Ascending aorta (tissue), 2 donors: ENCODE results near the gene HS3ST3B1. TPM values are rescaled to one million over a fixed set of nuclear protein-coding genes. Genes with fewer than 3 reads are reported as not detected.

Source experiments
- DNase-seq, 2 donors: peaks; one replicate each; pipeline ENCODE4 v3.0.0-alpha.2; 2019; ENCODE audit warnings: low spot score in 2 of 2
- H3K27ac ChIP-seq, 2 donors: fragments of 200-600 bp; sonication (generic); one replicate each; pipeline ENCODE4 v1.5.1; 2016 to 2017; ENCODE audit warnings: mild to moderate bottlenecking in 1 of 2
- H3K27me3 ChIP-seq: fragments of 200-600 bp; sonication (generic); one replicate; pipeline ENCODE4 v1.5.1; 2017
- H3K36me3 ChIP-seq, 2 donors: fragments of 200-600 bp; sonication (generic); one replicate each; pipeline ENCODE4 v1.5.1; 2016
- H3K4me1 ChIP-seq, 2 donors: fragments of 200-600 bp; sonication (generic); one replicate each; pipeline ENCODE4 v1.5.1; 2016 to 2017; ENCODE audit warnings: mild to moderate bottlenecking in 1 of 2
- H3K4me3 ChIP-seq, 2 donors: fragments of 200-600 bp; sonication (generic); one replicate each; pipeline ENCODE4 v1.5.1; 2016 to 2017; ENCODE audit warnings: mild to moderate bottlenecking in 1 of 2
- H3K9me3 ChIP-seq, 2 donors: fragments of 200-600 bp; sonication (generic); one replicate each; pipeline ENCODE4 v1.5.1; 2016
- intact Hi-C: fragments of 100-400 bp; cut with DNase I; formaldehyde crosslinking; loops from one replicate; pipeline ENCODE4 v1.15.1; 2023
- total RNA-seq: library from RNA; depleted of rRNA; stranded (reverse); fragments of >200 nt; gene quantifications from one replicate; pipeline ENCODE4 v1.1.0, GENCODE V29; 2016
- TF ChIP-seq, protein P1 (sequence below), 3 experiments: fragments of 200-600 bp in 2 of 3; fragments of 450-650 bp in 1 of 3; sonication (generic) in 2 of 3; IDR thresholded peaks; one replicate each; pipeline ENCODE4 v1.5.1; 2016 to 2019; ENCODE audit warnings: antibody characterized with exemption in 3 of 3, mild to moderate bottlenecking in 1 of 3, moderate library complexity in 1 of 3

HS3ST3B1 gene
- total RNA-seq, 1 donor from 2014 or later, result 14.6 TPM

DNA sequence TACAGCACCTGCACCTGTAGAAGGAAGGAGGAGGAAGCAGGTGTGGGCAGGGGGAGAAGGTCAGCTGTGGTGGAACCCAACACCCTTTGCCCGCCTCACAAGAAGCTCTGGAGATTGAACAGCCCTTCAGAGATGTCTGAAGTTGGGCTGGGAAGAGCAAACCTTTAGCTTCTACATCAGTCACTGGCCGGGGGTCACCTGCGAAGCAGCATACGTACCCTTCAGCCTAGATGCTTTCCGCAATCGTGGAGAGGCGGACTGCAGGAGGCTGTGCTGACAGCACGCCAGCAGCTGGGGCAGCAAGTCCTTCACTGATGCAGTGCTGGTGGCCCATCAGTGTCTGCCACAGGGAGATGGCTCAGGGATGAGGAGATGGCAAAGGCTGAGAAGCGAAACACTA lies 5.2 kb upstream of the HS3ST3B1 start:
- H3K36me3 ChIP-seq, result no peaks in the 10 kb centered on the region
- TF ChIP-seq, protein P1, sequence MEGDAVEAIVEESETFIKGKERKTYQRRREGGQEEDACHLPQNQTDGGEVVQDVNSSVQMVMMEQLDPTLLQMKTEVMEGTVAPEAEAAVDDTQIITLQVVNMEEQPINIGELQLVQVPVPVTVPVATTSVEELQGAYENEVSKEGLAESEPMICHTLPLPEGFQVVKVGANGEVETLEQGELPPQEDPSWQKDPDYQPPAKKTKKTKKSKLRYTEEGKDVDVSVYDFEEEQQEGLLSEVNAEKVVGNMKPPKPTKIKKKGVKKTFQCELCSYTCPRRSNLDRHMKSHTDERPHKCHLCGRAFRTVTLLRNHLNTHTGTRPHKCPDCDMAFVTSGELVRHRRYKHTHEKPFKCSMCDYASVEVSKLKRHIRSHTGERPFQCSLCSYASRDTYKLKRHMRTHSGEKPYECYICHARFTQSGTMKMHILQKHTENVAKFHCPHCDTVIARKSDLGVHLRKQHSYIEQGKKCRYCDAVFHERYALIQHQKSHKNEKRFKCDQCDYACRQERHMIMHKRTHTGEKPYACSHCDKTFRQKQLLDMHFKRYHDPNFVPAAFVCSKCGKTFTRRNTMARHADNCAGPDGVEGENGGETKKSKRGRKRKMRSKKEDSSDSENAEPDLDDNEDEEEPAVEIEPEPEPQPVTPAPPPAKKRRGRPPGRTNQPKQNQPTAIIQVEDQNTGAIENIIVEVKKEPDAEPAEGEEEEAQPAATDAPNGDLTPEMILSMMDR (IDR thresholded peaks at IDR 0.05), result no peak
- no peak for DNase-seq
- H3K27ac ChIP-seq, result no peak overlapping the region
- no peaks in the 10 kb centered on the region for H3K9me3 ChIP-seq
- H3K4me3 ChIP-seq, result no peak overlapping the region
- peaks cover 3 to 9% of the 10 kb centered on the region in 2 donors for H3K4me1 ChIP-seq
- H3K27me3 ChIP-seq, result peaks cover 18% of the 10 kb centered on the region
- intact Hi-C loops, result no loop called here

DNA sequence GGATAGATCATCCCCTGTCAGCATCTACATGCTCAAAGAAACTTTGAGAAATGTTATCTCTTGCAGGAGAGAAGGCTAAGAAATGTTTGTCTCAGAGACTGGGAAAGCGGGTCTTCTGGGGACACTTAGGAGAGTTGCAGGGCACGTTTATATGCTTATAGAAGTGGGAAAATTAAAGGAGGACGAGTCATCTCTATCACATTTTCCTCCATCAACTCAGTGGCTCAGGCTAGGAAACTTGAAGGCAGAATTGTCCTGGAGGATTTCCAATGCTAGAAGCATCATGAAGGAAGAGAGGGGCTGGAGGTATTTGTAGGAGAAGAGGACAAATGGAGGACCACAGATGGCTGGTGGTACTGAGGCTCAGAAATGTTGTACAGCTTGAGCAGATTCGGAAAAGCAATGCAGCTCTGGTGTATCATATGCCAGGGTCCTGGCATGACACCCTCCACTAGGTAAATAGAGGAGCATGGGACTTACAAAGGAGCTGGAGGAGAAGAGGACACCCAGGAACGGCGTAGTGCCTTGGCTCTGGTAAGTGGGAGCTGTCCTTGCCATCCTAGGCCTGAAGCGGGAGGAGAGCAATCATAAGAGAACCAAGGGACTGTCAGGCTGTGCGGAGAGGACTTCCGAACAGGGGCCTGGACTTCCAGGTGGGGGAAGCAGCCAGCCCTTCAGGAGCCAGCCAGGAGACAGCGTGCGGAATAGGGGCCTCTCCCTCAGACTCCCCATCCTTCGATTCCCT lies 4.5 kb upstream of the HS3ST3B1 start:
- Histone ChIP-seq H3K27ac (no peak overlapping the region), H3K27me3 (peaks cover 18% of the 10 kb centered on the region), H3K4me3 (no peak overlapping the region), H3K9me3 (no peaks in the 10 kb centered on the region), H3K36me3 (no peaks in the 10 kb centered on the region), H3K4me1 (peaks cover 10 to 12% of the 10 kb centered on the region in 2 donors)
- TF ChIP-seq, protein P1 (IDR thresholded peaks at IDR 0.05), result no peak
- intact Hi-C loops, result no loop called here
- no peak for DNase-seq

DNA sequence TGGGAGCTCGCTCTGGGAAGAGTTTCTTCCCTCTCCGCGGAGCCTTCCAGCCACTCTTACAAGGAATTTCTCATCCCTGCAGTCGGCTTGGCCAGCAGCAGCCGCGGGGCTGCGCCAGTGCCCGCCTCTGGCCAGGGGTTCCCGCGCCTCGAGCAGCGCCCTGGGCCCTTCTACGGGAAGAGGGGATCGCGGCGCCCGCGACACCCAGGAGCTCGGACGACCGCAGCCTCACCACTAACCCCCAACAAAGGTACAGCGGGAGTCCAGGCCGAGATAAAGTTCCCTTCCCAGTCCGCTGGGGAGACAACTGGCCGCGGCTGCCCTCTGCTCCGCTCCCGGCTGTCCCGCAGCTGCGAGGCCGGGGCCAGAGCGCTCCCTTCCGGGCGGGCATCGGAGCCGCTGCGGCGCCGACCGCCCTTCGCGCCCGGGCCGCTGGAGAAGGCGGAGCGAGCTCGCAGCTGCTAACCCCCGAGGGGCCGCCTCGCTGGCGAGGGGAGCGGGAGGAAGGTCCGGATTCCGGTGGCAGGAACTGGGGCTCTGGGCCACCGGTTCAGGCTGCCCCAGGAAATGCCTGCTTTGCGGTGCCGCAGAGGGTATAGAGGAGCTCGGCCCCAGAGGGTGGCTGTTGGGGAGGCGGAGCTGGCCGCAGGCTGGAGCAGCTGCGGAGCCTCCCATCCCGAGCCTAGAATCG lies 3.6 kb upstream of the HS3ST3B1 start:
- Histone ChIP-seq H3K36me3 (no peaks in the 10 kb centered on the region), H3K9me3 (no peaks in the 10 kb centered on the region), H3K27me3 (peaks cover 18% of the 10 kb centered on the region), H3K4me1 (peaks cover 14 to 17% of the 10 kb centered on the region in 2 donors), H3K27ac (no peak overlapping the region), H3K4me3 (peak overlapping the region; percentile 47 to 59)
- intact Hi-C loops, result no loop called here
- TF ChIP-seq, protein P1 (IDR thresholded peaks at IDR 0.05), result peak in 1 of 3 experiments; percentile 8
- DNase-seq, result no peak

DNA sequence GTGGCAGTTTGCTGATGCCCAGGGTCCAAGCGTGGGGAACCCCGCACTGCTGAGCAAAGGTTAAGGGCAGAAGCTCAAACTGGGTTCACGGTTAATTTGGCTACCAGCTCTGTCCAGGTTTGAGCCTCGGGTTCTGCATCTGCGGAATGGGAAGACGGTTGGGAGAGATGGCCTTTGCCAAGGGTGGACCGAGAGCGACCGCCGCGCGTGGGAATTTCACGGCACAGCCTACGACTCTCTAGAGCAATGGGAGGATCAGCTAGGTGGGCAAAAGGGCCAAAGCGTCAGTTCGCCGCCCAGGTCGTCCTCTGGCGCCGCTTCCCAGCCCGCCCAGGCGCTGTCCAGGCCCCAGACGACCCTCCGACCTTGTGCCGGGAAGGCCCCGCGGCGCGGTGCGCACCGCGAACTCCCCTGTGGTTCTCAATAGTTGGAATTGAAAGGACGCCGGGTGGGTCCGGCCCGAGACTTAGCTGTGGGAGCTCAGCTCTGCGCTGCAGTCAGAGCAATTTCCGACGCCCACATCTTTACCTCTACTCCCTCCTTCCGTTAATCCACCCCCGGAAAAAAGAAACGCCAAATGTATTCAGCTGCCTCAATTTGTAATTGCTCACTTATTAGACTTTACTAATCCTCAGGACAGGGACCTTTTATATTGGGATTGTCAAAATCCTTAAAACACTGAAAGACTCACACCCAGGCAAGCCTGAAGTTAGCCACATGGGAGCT lies 2.5 kb upstream of the HS3ST3B1 start:
- DNase-seq, result no peak
- H3K27ac ChIP-seq, result no peak overlapping the region
- no peaks in the 10 kb centered on the region for H3K9me3 ChIP-seq
- no peak overlapping the region for H3K4me3 ChIP-seq
- H3K36me3 ChIP-seq, result no peaks in the 10 kb centered on the region
- intact Hi-C loops, result no loop called here
- TF ChIP-seq, protein P1 (IDR thresholded peaks at IDR 0.05), result no peak
- peaks cover 14 to 22% of the 10 kb centered on the region in 2 donors for H3K4me1 ChIP-seq
- H3K27me3 ChIP-seq, result peaks cover 18% of the 10 kb centered on the region

DNA sequence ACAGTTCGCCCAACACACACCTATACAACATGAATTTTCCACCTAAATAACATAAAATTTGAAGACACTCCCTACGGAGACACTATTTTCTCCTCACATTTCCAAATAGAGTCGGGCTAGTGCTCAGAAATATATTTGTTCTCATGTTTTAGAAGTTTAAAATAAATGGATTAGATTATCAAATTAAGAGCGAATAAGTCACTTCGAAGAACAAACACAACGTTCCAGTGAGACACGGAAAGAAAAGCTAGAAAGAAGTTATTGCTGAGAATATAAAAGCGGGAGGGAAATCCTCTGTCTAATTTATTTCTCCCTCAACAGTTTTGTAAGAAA lies 2.0 kb upstream of the HS3ST3B1 start:
- H3K4me1 ChIP-seq, result peaks cover 14 to 22% of the 10 kb centered on the region in 2 donors
- H3K9me3 ChIP-seq, result no peaks in the 10 kb centered on the region
- peak overlapping the region in 1 of 2 donors; percentile 86 for H3K4me3 ChIP-seq
- intact Hi-C loops, result no loop called here
- no peaks in the 10 kb centered on the region for H3K36me3 ChIP-seq
- TF ChIP-seq, protein P1 (IDR thresholded peaks at IDR 0.05), result no peak
- no peak overlapping the region for H3K27ac ChIP-seq
- DNase-seq, result no peak
- peaks cover 18% of the 10 kb centered on the region for H3K27me3 ChIP-seq
